ENCODE data around the gene PIP5KL1.

DNA sequence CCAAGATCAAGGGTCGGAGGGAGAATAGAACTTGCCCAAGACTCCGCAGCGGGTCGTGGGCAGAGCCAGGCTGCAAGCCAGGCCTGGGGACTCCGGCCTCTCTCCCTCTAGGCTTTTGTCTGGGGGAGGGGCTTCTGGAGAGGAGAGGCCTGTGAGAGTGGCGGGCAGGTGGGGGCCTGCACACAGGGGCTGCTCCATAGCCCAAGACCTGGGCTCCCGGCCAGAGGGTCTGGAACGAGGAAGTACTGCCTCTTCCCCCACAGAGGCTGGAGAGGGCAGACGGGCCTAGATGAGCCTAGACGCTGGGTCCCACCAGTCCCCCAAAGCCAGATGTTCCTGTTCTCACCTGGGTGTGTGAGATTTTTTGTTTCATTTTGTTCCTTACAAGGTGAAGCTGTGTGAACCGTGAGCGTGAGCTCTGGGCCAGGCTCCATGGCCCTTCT lies 26.0 kb downstream of the PIP5KL1 start:
- TF ChIP-seq, protein P1, sequence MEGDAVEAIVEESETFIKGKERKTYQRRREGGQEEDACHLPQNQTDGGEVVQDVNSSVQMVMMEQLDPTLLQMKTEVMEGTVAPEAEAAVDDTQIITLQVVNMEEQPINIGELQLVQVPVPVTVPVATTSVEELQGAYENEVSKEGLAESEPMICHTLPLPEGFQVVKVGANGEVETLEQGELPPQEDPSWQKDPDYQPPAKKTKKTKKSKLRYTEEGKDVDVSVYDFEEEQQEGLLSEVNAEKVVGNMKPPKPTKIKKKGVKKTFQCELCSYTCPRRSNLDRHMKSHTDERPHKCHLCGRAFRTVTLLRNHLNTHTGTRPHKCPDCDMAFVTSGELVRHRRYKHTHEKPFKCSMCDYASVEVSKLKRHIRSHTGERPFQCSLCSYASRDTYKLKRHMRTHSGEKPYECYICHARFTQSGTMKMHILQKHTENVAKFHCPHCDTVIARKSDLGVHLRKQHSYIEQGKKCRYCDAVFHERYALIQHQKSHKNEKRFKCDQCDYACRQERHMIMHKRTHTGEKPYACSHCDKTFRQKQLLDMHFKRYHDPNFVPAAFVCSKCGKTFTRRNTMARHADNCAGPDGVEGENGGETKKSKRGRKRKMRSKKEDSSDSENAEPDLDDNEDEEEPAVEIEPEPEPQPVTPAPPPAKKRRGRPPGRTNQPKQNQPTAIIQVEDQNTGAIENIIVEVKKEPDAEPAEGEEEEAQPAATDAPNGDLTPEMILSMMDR (conservative IDR thresholded peaks at IDR 0.05; ENCODE audit: low read length): no peak
- TF ChIP-seq EZH2phosphoT487 (IDR thresholded peaks at IDR 0.05; ENCODE audit: borderline replicate concordance): no peak
